Measurements from ENCODE around the gene FAM210A. TPM values are rescaled to one million over a fixed set of nuclear protein-coding genes. Genes with fewer than 3 reads are reported as not detected.

FAM210A gene
- total and polyA plus RNA-seq, 9 of the 15 experiments (the other 6 are each of a cell fraction or from before 2014, with no cell fraction given), result 8.3 to 41.7 (median 19.1) TPM

DNA sequence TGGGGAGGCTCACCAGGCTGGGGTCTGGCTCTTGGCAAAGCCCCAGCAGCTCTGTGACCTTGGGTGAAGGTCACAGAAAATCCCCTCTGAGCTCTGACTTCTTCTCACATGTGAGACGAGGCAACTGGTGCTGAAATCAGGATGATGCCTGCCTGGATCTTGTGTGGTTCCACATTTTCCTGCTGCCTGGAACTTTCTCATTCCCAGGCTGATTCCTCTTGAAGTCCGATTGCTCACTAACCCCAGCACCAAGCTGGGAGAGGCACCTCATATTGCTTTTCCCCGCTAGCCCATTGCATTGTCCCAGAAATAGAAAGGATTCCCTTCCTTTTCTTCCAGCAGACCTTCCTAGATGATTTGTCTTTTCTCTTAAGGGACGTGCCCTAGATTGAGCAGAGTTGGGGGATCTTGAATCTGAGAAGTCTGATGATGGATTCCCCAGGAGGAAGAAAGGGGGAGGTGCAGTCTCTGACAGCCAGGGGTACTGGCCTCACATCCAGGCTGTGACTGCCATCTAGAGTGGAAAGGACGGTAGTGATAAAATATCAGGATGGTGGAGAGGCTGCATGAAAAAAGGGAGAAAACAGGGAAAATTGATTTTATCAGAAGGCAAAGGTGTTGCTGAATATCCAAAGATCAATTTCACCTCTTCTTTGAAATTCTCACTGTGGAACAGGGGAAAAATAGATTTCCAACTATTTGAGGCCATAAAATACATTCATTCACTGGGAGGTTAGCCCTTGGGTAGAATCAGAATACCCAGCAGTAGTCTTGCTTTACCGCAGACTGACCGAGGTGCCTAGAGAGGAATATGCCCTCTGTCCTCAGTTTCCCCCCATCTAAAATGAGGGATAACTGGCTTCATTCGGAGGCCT, 96.3 kb downstream of the FAM210A start (continued):
- TF ChIP-seq ZKSCAN8 (CRISPR knock-in tag; IDR thresholded peaks at IDR 0.05) (no peak), ELF1 (tag; IDR thresholded peaks at IDR 0.05) (no peak), HMGN3 (IDR thresholded peaks at IDR 0.05; ENCODE audit: borderline replicate concordance, extremely low read depth, insufficient read length, low read depth, low read length) (no peak), ZNF830 (CRISPR knock-in tag; IDR thresholded peaks at IDR 0.05) (no peak)

DNA sequence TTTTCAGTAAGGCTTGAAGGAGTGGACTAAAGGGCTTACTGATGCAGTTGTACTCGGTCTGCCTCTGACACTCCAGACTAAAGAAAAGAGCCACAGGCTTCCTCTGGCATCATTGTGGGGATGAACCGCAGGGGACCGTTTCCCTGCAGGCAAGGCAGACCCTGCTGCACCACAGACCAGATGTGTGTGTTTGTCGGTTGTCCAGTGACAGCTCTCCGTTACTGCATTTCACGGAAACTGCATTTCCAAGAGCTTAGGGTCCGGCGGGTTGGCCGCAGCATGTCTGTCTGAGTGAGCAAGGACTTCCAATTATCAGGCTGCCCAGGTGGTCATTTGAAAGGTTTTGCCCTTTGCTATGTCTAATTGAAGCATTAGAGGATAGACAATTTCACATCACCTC, 98.1 kb downstream of the FAM210A start:
- Histone ChIP-seq H3K9ac (ENCODE audit: insufficient read depth in 1 of 2, low read depth in 2 of 2, low read length in 2 of 2) (no peak overlapping the region), H3K4me2 (ENCODE audit: insufficient read depth, low read length) (no peak overlapping the region), H3K27me3 (ENCODE audit: control insufficient read depth in 2 of 2, insufficient read depth in 2 of 2, low read length in 2 of 2) (peaks cover 23 to 47% of the 10 kb centered on the region in 2 experiments; a peak in 4 of 5 replicates), H3K4me3 (no peak overlapping the region), H2AFZ (ENCODE audit: low read depth, low read length) (no peak overlapping the region), H3K9me3 (replicated peaks; ENCODE audit: control insufficient read depth, insufficient read depth, low read depth, low read length) (0 out of 2 replicates have a peak, but pooled peaks cover 4% of the 10 kb centered on the region), H3K79me2 (ENCODE audit: control insufficient read depth, insufficient read depth, low read length) (no peaks in the 10 kb centered on the region), H4K20me1 (replicated peaks; ENCODE audit: control insufficient read depth, insufficient read depth, low read length) (no peaks in the 10 kb centered on the region; the same call in 1 of the 2 replicates), H3K4me1 (replicated peaks in 1 of 2; ENCODE audit: control insufficient read depth in 2 of 2, insufficient read depth in 2 of 2, low read length in 2 of 2) (no peaks in the 10 kb centered on the region), H3K27ac (ENCODE audit: extremely low read depth, low read depth, low read length) (no peak overlapping the region), H3K36me3 (ENCODE audit: control insufficient read depth, insufficient read depth, low read length) (no peaks in the 10 kb centered on the region), H3K9me1 (ENCODE audit: control insufficient read depth, insufficient read depth, low read length) (no peaks in the 10 kb centered on the region)
- TF ChIP-seq ZNF408 (CRISPR knock-in tag; IDR thresholded peaks at IDR 0.05; ENCODE audit: low read depth), result no peak
- TF ChIP-seq SP2 (IDR thresholded peaks at IDR 0.05; ENCODE audit: extremely low read depth, low read depth, low read length, poor library complexity, severe bottlenecking), result no peak
- no peak for TF ChIP-seq RAD21 (CRISPR knock-in tag; conservative IDR thresholded peaks at IDR 0.05 in 1 of 2, IDR thresholded peaks at IDR 0.05 in 1 of 2)
- no peak for TF ChIP-seq ZNF586 (CRISPR knock-in tag; conservative IDR thresholded peaks at IDR 0.05)
- no peak for TF ChIP-seq ZNF263 (CRISPR knock-in tag; IDR thresholded peaks at IDR 0.05; ENCODE audit: borderline replicate concordance)
- TF ChIP-seq SRSF7 (optimal IDR thresholded peaks at IDR 0.05; ENCODE audit: low read depth, low read length), result no peak
- no peak for TF ChIP-seq OTX1 (CRISPR knock-in tag; IDR thresholded peaks at IDR 0.05)
- TF ChIP-seq ZNF507 (tag; conservative IDR thresholded peaks at IDR 0.05), result no peak
- no peak for TF ChIP-seq TAF1 (IDR thresholded peaks at IDR 0.05; ENCODE audit: control insufficient read depth, extremely low read depth, insufficient read depth, low read length, severe bottlenecking)
- TF ChIP-seq GATA2 (CRISPR knock-in tag; IDR thresholded peaks at IDR 0.05), result no peak
- no peak for TF ChIP-seq GABPB2 (CRISPR knock-in tag; conservative IDR thresholded peaks at IDR 0.05)
- POLR2A ChIA-PET, result no interaction called here
- WGBS (ENCODE audit: insufficient coverage, low coverage, missing lambda C conversion rate), result 5% methylated on average over 9 of the region's 9 CpGs
- CTCF ChIA-PET (ENCODE audit: low intra/inter-chr PET ratio), result no interaction called here
- intact Hi-C loops (cut with micrococcal nuclease), result no loop called here
- DNase-seq (ENCODE audit: extremely low read depth in 1 of 4, low spot score in 3 of 4) (no peak), ATAC-seq (no peak), FAIRE-seq (no peak)
- in situ Hi-C loops (cut with MboI), result no loop called here
- no TSS peak for BruUV-seq (replicated peaks)

All from K562 (cell line).